IMR-90 (cell line): ENCODE results near the gene KCNAB2. TPM values are rescaled to one million over a fixed set of nuclear protein-coding genes. Genes with fewer than 3 reads are reported as not detected.

Source experiments
- ATAC-seq: fragments of 200-7000 bp; cut with Tn5 transposase; 2 replicates; pipeline ENCODE4 v1.9.1; 2020; ENCODE audit warnings: low read depth, mild to moderate bottlenecking, moderate library complexity
- BruUV-seq: library from RNA; stranded (reverse); fragments of 400-500 nt; replicated peaks from 2 replicates; lab custom pipeline; 2021; lab: Mats Ljungman, UMichigan
- CTCF ChIA-PET: fragments of 300-600 bp; formaldehyde crosslinking; extraction: SDS; loops from one replicate; lab custom pipeline; 2021; ENCODE audit warnings: antibody characterized with exemption; lab: Yijun Ruan, JAX
- POLR2A ChIA-PET: fragments of 300-600 bp; sonication (Branson Sonifier 250); formaldehyde crosslinking; loops from one replicate; lab custom pipeline; 2022; ENCODE audit warnings: antibody characterized with exemption; ENCODE audit not compliant: unreplicated experiment; lab: Charles Lee
- DNase-seq: peaks from one replicate; pipeline ENCODE4 v3.0.0; 2013
- H2AFZ ChIP-seq: replicated peaks from 2 replicates; pipeline ENCODE3; 2013; ENCODE audit warnings: low read length, mild to moderate bottlenecking; ENCODE audit not compliant: poor library complexity
- H2AK5ac ChIP-seq: 2 replicates; pipeline ENCODE4 v1.6.1; 2013; ENCODE audit warnings: low read depth, low read length, inconsistent platforms
- H2AK9ac ChIP-seq: replicated peaks from 2 replicates; pipeline ENCODE3; 2013; ENCODE audit warnings: mild to moderate bottlenecking, low read depth, low read length, moderate library complexity; ENCODE audit not compliant: poor library complexity
- H2BK120ac ChIP-seq: 2 replicates; pipeline ENCODE4 v1.6.1; 2013; ENCODE audit warnings: low read depth, low read length, inconsistent platforms
- H2BK15ac ChIP-seq: 3 replicates; pipeline ENCODE4 v1.6.1; 2013; ENCODE audit warnings: low read depth, low read length, inconsistent platforms
- H2BK20ac ChIP-seq: 2 replicates; pipeline ENCODE4 v1.6.1; 2013; ENCODE audit warnings: low read depth, mild to moderate bottlenecking, inconsistent platforms, low read length, moderate library complexity
- H2BK5ac ChIP-seq: 2 replicates; pipeline ENCODE4 v1.6.1; 2013; ENCODE audit warnings: mild to moderate bottlenecking, low read depth, low read length, inconsistent platforms; ENCODE audit not compliant: poor library complexity, severe bottlenecking
- H3K14ac ChIP-seq: replicated peaks from 2 replicates; pipeline ENCODE4 v1.6.1; 2013; ENCODE audit warnings: low read depth, low read length, inconsistent platforms
- H3K18ac ChIP-seq: 2 replicates; pipeline ENCODE4 v1.6.1; 2013; ENCODE audit warnings: low read depth, low read length, control low read depth
- H3K23ac ChIP-seq: 2 replicates; pipeline ENCODE4 v1.6.1; 2013; ENCODE audit warnings: low read depth, low read length, inconsistent platforms
- H3K27ac ChIP-seq: 2 replicates; pipeline ENCODE4 v1.5.1; 2013; ENCODE audit warnings: mild to moderate bottlenecking, control low read depth, low read length; ENCODE audit not compliant: insufficient read depth
- H3K27me3 ChIP-seq: 2 replicates; pipeline ENCODE4 v1.6.1; 2013; ENCODE audit warnings: low read length; ENCODE audit not compliant: control insufficient read depth, insufficient read depth
- H3K36me3 ChIP-seq: 2 replicates; pipeline ENCODE4 v1.6.1; 2013; ENCODE audit warnings: low read length, mixed read lengths; ENCODE audit not compliant: control insufficient read depth, insufficient read depth
- H3K4ac ChIP-seq: 2 replicates; pipeline ENCODE4 v1.6.1; 2013; ENCODE audit warnings: low read depth, low read length, inconsistent platforms
- H3K4me1 ChIP-seq: 2 replicates; pipeline ENCODE4 v1.6.1; 2013; ENCODE audit warnings: low read length, mixed read lengths; ENCODE audit not compliant: control insufficient read depth, insufficient read depth
- H3K4me2 ChIP-seq: 2 replicates; pipeline ENCODE4 v1.6.1; 2013; ENCODE audit warnings: low read depth, mild to moderate bottlenecking, control low read depth, low read length, moderate library complexity
- H3K4me3 ChIP-seq: 2 replicates; pipeline ENCODE4 v1.5.1; 2013; ENCODE audit warnings: low read depth, mild to moderate bottlenecking, control low read depth, low read length, moderate library complexity; ENCODE audit not compliant: insufficient read depth
- H3K56ac ChIP-seq: 2 replicates; pipeline ENCODE4 v1.6.1; 2013; ENCODE audit warnings: low read length, inconsistent platforms; ENCODE audit not compliant: insufficient read depth; ENCODE audit errors: extremely low read depth
- H3K79me1 ChIP-seq, 2 experiments: 2 replicates each; pipeline ENCODE4 v1.6.1; 2013; ENCODE audit warnings: low read length in 2 of 2, inconsistent platforms in 1 of 2, low read depth in 1 of 2
- H3K9ac ChIP-seq: 2 replicates; pipeline ENCODE4 v1.6.1; 2013; ENCODE audit warnings: low read depth, low read length, control low read depth
- H3K9me1 ChIP-seq: 2 replicates; pipeline ENCODE4 v1.6.1; 2013; ENCODE audit warnings: low read length, inconsistent platforms; ENCODE audit not compliant: insufficient read depth
- H3K9me3 ChIP-seq: 2 replicates; pipeline ENCODE4 v1.6.1; 2013; ENCODE audit warnings: low read length; ENCODE audit not compliant: control insufficient read depth, insufficient read depth
- H4K20me1 ChIP-seq: 2 replicates; pipeline ENCODE4 v1.6.1; 2013; ENCODE audit warnings: low read length, inconsistent platforms; ENCODE audit not compliant: insufficient read depth
- H4K5ac ChIP-seq: 2 replicates; pipeline ENCODE4 v1.6.1; 2013; ENCODE audit warnings: mild to moderate bottlenecking, low read depth, low read length, control low read depth
- H4K8ac ChIP-seq, 2 experiments: 2 replicates each; pipeline ENCODE4 v1.6.1; 2013; ENCODE audit warnings: low read depth in 2 of 2, low read length in 2 of 2, control low read depth in 1 of 2, inconsistent platforms in 1 of 2
- H4K91ac ChIP-seq: 2 replicates; pipeline ENCODE4 v1.6.1; 2013; ENCODE audit warnings: low read depth, low read length, inconsistent platforms; ENCODE audit not compliant: insufficient read depth
- FOS ChIP-seq: fragments of 150-350 bp; IDR thresholded peaks from 2 replicates; pipeline ENCODE4 v1.6.1; 2016; ENCODE audit warnings: low read depth, low read length
- NFE2L2 ChIP-seq: fragments of 150-350 bp; IDR thresholded peaks from 2 replicates; pipeline ENCODE4 v1.6.1; 2016; ENCODE audit warnings: low read depth, mild to moderate bottlenecking, low read length
- RAD21 ChIP-seq: IDR thresholded peaks from 2 replicates; pipeline ENCODE4 v1.6.1; 2012; ENCODE audit warnings: low read length, improper control_type of control experiment
- RCOR1 ChIP-seq: IDR thresholded peaks from 2 replicates; pipeline ENCODE4 v1.6.1; 2012; ENCODE audit warnings: mild to moderate bottlenecking, low read length, improper control_type of control experiment; ENCODE audit not compliant: insufficient replicate concordance
- RFX5 ChIP-seq: IDR thresholded peaks from 2 replicates; pipeline ENCODE4 v1.8.0; 2012; ENCODE audit warnings: low read depth, mild to moderate bottlenecking, low read length, moderate library complexity
- USF2 ChIP-seq: fragments of 150-350 bp; IDR thresholded peaks from 2 replicates; pipeline ENCODE4 v1.6.1; 2017; ENCODE audit warnings: mild to moderate bottlenecking, antibody characterized with exemption, low read length, low read depth
- WGBS, 2 experiments: methylation state at CpG; one replicate each; pipeline versions ENCODE4 v1.1.5 to v1.1.7; 2013; ENCODE audit warnings: missing lambda C conversion rate in 2 of 2; ENCODE audit not compliant: insufficient read length in 1 of 2; ENCODE audit errors: extremely low coverage in 2 of 2; 5-methylcytosine and 5-hydroxymethylcytosine counted together
- dilution Hi-C: fragments of 300-500 bp; cut with HindIII; formaldehyde crosslinking; loops from one replicate; pipeline ENCODE4 v1.14.3; 2018; ENCODE audit warnings: low sequenced_read_pairs; ENCODE audit not compliant: unreplicated experiment
- in situ Hi-C: fragments of 300-500 bp; cut with MboI; formaldehyde crosslinking; loops from 3 replicates; pipeline ENCODE4 v1.14.3; 2019; ENCODE audit warnings: low sequenced_read_pairs, inconsistent platforms, mixed read lengths
- intact Hi-C: fragments of 100-400 bp; cut with micrococcal nuclease; formaldehyde crosslinking; loops from 2 replicates; pipeline ENCODE4 v1.10.0; 2022
- polyA plus RNA-seq, 3 experiments: library from polyadenylated mRNA; depleted of rRNA; stranded (reverse); fragments of >200 nt; gene quantifications; 2 replicates each; pipeline ENCODE4 v1.2.3, GENCODE V29; 2012; ENCODE audit warnings: low replicate concordance in 1 of 3
- total RNA-seq: library from RNA; depleted of rRNA; stranded (reverse); fragments of >200 nt; gene quantifications from 2 replicates; pipeline ENCODE4 v1.2.3, GENCODE V29; 2012

The KCNAB2 gene
- total and polyA plus RNA-seq, 2 of the 4 experiments (the other 2 are of a cell fraction) = 1.3 to 4.2 TPM

- no peak overlapping the region for H2AK5ac ChIP-seq
- no peaks in the 10 kb centered on the region for H3K36me3 ChIP-seq
- no peak overlapping the region for H2BK5ac ChIP-seq
- no peak overlapping the region for H2AK9ac ChIP-seq
- H3K4me3 ChIP-seq = no peak overlapping the region
- no peak overlapping the region for H3K4me2 ChIP-seq
- CTCF ChIA-PET = no interaction called here
- no peak overlapping the region; the same call in 1 of the 2 replicates for H3K56ac ChIP-seq
- H4K5ac ChIP-seq = no peak overlapping the region
- H3K9me3 ChIP-seq = no peaks in the 10 kb centered on the region
- peaks cover 4% of the 10 kb centered on the region; the same call in 1 of the 2 replicates for H3K27me3 ChIP-seq
- no peak overlapping the region for H2BK120ac ChIP-seq
- H3K18ac ChIP-seq = no peak overlapping the region
- DNase-seq (no peak), ATAC-seq (no peak)
- H3K4ac ChIP-seq = no peak overlapping the region
- no peaks in the 10 kb centered on the region for H4K20me1 ChIP-seq
- H4K8ac ChIP-seq = no peak overlapping the region
- no TSS peak for BruUV-seq
- no peak overlapping the region for H2AFZ ChIP-seq
- dilution Hi-C loops = no loop called here
- no peak overlapping the region for H3K14ac ChIP-seq
- H3K9me1 ChIP-seq = no peaks in the 10 kb centered on the region
- no peak overlapping the region for H3K23ac ChIP-seq
- no peak overlapping the region for H2BK20ac ChIP-seq
- in situ Hi-C loops = no loop called here
- intact Hi-C loops = no loop called here
- H2BK15ac ChIP-seq = no peak overlapping the region
- no peaks in the 10 kb centered on the region for H3K79me1 ChIP-seq
- no peak overlapping the region for H3K27ac ChIP-seq
- no peak overlapping the region for H3K9ac ChIP-seq
- 73% methylated on average over 11 of the region's 19 CpGs; no CpG with 5 or more reads in 1 of the 2 experiments for WGBS, 2 experiments
- TF ChIP-seq NFE2L2 = no peak
- no peak for TF ChIP-seq RFX5
- TF ChIP-seq USF2 = no peak
- TF ChIP-seq RAD21 = no peak
- no peak for TF ChIP-seq RCOR1
- TF ChIP-seq FOS = no peak
- POLR2A ChIA-PET = no interaction called here
- no peak overlapping the region for H4K91ac ChIP-seq
- H3K4me1 ChIP-seq = no peaks in the 10 kb centered on the region
Observed at GRCh38 chr1:6094246-6094645, 48.6 kb downstream of the KCNAB2 start.
